ENCODE results near the gene BANF2. TPM values are rescaled to one million over a fixed set of nuclear protein-coding genes. Genes with fewer than 3 reads are reported as not detected.

BANF2 gene
- polyA plus RNA-seq, 1 donor from 2014 or later = not detected

DNA sequence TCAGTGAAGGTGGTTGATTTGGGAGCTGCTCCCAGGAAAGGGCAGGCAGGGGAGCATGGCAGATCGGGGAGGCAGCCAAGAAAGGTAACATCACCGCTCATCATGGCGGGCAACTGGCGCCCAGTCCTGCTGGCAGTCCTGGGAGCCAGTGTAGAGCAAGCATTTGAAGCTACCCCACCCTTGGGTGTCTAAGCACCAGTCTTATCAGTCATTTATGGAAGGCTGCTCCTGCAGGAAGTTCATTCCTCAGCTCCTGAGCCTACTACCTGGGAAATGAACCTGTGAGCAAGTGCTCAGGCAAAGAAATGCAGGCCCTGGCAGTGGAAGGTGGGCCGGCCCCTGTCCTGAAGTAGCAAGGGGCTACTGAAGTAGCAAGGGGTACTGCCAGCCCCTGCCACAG, 41.5 kb downstream of the BANF2 start:
- Histone ChIP-seq H3F3A (ENCODE audit: insufficient read depth, low read length, poor library complexity, severe bottlenecking) (no peaks in the 10 kb centered on the region), H3K9me2 (ENCODE audit: insufficient read depth, low read length) (no peaks in the 10 kb centered on the region), H3K36me3 (ENCODE audit: insufficient read depth, low read length) (no peaks in the 10 kb centered on the region), H3K79me2 (replicated peaks; ENCODE audit: insufficient read depth, low read length) (no peaks in the 10 kb centered on the region), H3K27me3 (ENCODE audit: insufficient read depth, low read depth, low read length) (no peaks in the 10 kb centered on the region), H3K27ac (ENCODE audit: low read length) (no peak overlapping the region), H2AFZ (ENCODE audit: low read depth, low read length) (no peak overlapping the region), H3K9ac (ENCODE audit: low read length) (no peak overlapping the region), H3K9me3 (ENCODE audit: low read length) (no peaks in the 10 kb centered on the region), H3K4me2 (ENCODE audit: low read length) (no peak overlapping the region), H4K20me1 (ENCODE audit: insufficient read depth) (no peaks in the 10 kb centered on the region), H3K4me3 (ENCODE audit: low read length) (no peak overlapping the region)
- TF ChIP-seq, protein P1, sequence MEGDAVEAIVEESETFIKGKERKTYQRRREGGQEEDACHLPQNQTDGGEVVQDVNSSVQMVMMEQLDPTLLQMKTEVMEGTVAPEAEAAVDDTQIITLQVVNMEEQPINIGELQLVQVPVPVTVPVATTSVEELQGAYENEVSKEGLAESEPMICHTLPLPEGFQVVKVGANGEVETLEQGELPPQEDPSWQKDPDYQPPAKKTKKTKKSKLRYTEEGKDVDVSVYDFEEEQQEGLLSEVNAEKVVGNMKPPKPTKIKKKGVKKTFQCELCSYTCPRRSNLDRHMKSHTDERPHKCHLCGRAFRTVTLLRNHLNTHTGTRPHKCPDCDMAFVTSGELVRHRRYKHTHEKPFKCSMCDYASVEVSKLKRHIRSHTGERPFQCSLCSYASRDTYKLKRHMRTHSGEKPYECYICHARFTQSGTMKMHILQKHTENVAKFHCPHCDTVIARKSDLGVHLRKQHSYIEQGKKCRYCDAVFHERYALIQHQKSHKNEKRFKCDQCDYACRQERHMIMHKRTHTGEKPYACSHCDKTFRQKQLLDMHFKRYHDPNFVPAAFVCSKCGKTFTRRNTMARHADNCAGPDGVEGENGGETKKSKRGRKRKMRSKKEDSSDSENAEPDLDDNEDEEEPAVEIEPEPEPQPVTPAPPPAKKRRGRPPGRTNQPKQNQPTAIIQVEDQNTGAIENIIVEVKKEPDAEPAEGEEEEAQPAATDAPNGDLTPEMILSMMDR (IDR thresholded peaks at IDR 0.05; ENCODE audit: poor library complexity, severe bottlenecking) = no peak
- TF ChIP-seq RAD21 (conservative IDR thresholded peaks at IDR 0.05) (no peak), EP300 (conservative IDR thresholded peaks at IDR 0.05; ENCODE audit: poor library complexity, severe bottlenecking) (no peak), EZH2 (IDR thresholded peaks at IDR 0.05; ENCODE audit: borderline replicate concordance, insufficient read depth, low read length, poor library complexity, severe bottlenecking) (no peak), TAF1 (IDR thresholded peaks at IDR 0.05; ENCODE audit: low read depth) (no peak), POLR2AphosphoS5 (IDR thresholded peaks at IDR 0.05) (no peak), SMC3 (conservative IDR thresholded peaks at IDR 0.05; ENCODE audit: poor library complexity) (no peak), MXI1 (conservative IDR thresholded peaks at IDR 0.05; ENCODE audit: poor library complexity, severe bottlenecking) (no peak)
- TF ChIP-seq, protein P2, sequence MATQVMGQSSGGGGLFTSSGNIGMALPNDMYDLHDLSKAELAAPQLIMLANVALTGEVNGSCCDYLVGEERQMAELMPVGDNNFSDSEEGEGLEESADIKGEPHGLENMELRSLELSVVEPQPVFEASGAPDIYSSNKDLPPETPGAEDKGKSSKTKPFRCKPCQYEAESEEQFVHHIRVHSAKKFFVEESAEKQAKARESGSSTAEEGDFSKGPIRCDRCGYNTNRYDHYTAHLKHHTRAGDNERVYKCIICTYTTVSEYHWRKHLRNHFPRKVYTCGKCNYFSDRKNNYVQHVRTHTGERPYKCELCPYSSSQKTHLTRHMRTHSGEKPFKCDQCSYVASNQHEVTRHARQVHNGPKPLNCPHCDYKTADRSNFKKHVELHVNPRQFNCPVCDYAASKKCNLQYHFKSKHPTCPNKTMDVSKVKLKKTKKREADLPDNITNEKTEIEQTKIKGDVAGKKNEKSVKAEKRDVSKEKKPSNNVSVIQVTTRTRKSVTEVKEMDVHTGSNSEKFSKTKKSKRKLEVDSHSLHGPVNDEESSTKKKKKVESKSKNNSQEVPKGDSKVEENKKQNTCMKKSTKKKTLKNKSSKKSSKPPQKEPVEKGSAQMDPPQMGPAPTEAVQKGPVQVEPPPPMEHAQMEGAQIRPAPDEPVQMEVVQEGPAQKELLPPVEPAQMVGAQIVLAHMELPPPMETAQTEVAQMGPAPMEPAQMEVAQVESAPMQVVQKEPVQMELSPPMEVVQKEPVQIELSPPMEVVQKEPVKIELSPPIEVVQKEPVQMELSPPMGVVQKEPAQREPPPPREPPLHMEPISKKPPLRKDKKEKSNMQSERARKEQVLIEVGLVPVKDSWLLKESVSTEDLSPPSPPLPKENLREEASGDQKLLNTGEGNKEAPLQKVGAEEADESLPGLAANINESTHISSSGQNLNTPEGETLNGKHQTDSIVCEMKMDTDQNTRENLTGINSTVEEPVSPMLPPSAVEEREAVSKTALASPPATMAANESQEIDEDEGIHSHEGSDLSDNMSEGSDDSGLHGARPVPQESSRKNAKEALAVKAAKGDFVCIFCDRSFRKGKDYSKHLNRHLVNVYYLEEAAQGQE (IDR thresholded peaks at IDR 0.05; ENCODE audit: borderline replicate concordance) = no peak

DNA sequence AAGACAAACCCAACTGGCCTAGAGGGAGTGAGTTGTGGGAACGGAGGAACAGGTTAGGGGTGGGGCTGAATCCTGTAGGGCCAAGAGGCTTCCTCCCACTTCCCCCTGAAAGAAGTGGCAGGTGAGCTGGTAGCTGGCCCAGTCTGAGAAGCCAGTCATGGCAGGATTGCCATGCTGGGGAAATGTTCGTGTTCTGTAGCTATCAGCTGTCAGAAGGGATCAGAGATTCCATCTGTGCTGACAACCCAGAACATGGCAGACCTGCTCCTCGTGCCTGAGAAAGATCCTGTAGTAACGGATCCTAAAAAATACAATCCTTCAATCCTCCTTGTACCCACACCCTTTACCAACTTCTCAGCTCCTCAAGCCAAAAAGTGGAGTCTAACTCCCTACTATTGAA, 43.0 kb downstream of the BANF2 start:
- no peak overlapping the region for H3K4me2 ChIP-seq (ENCODE audit: low read length)
- no peaks in the 10 kb centered on the region for H3K27me3 ChIP-seq (ENCODE audit: insufficient read depth, low read depth, low read length)
- no peaks in the 10 kb centered on the region for H3K79me2 ChIP-seq (replicated peaks; ENCODE audit: insufficient read depth, low read length)
- no peak for TF ChIP-seq TAF1 (IDR thresholded peaks at IDR 0.05; ENCODE audit: low read depth)
- no peak overlapping the region for H3K27ac ChIP-seq (ENCODE audit: low read length)
- no peaks in the 10 kb centered on the region for H4K20me1 ChIP-seq (ENCODE audit: insufficient read depth)
- H3K9me3 ChIP-seq (ENCODE audit: low read length) = no peaks in the 10 kb centered on the region
- H3K9me2 ChIP-seq (ENCODE audit: insufficient read depth, low read length) = no peaks in the 10 kb centered on the region
- no peak overlapping the region for H3K9ac ChIP-seq (ENCODE audit: low read length)
- H3K4me3 ChIP-seq (ENCODE audit: low read length) = no peak overlapping the region
- H3F3A ChIP-seq (ENCODE audit: insufficient read depth, low read length, poor library complexity, severe bottlenecking) = no peaks in the 10 kb centered on the region
- no peaks in the 10 kb centered on the region for H3K36me3 ChIP-seq (ENCODE audit: insufficient read depth, low read length)
- H2AFZ ChIP-seq (ENCODE audit: low read depth, low read length) = no peak overlapping the region

DNA sequence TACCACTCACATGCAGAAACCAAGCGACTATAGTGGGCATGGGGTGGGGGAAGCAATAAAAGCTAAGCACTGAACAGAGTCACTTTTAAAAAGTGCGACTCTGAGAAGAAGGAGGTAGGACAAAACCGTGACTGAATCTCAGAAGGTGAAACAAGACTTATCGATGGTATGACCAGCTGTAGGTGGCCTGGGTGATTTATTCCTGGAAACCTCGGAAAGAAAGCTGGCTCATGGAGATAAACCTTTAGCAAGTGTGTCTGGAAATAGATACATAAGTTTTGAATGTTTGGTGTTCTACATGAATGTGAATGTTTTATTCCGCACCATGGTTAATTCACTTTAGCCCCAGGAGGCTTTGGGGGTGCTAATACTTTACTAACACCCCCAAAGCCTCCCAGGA, 43.9 kb downstream of the BANF2 start:
- H3K27ac ChIP-seq (ENCODE audit: low read length) = no peak overlapping the region
- H3K4me2 ChIP-seq (ENCODE audit: low read length) = no peak overlapping the region
- H3K9me3 ChIP-seq (ENCODE audit: low read length) = no peaks in the 10 kb centered on the region
- H3K9me2 ChIP-seq (ENCODE audit: insufficient read depth, low read length) = no peaks in the 10 kb centered on the region
- H3F3A ChIP-seq (ENCODE audit: insufficient read depth, low read length, poor library complexity, severe bottlenecking) = no peaks in the 10 kb centered on the region
- no peaks in the 10 kb centered on the region for H3K27me3 ChIP-seq (ENCODE audit: insufficient read depth, low read depth, low read length)
- H3K9ac ChIP-seq (ENCODE audit: low read length) = no peak overlapping the region
- TF ChIP-seq EZH2 (IDR thresholded peaks at IDR 0.05; ENCODE audit: borderline replicate concordance, insufficient read depth, low read length, poor library complexity, severe bottlenecking) = no peak
- TF ChIP-seq POLR2AphosphoS5 (IDR thresholded peaks at IDR 0.05) = no peak
- no peak for TF ChIP-seq TAF1 (IDR thresholded peaks at IDR 0.05; ENCODE audit: low read depth)
- TF ChIP-seq RAD21 (conservative IDR thresholded peaks at IDR 0.05) = no peak
- TF ChIP-seq, protein P1 (IDR thresholded peaks at IDR 0.05; ENCODE audit: poor library complexity, severe bottlenecking) = no peak
- TF ChIP-seq, protein P2 (IDR thresholded peaks at IDR 0.05; ENCODE audit: borderline replicate concordance) = no peak
- TF ChIP-seq MXI1 (conservative IDR thresholded peaks at IDR 0.05; ENCODE audit: poor library complexity, severe bottlenecking) = no peak
- no peak for TF ChIP-seq EP300 (conservative IDR thresholded peaks at IDR 0.05; ENCODE audit: poor library complexity, severe bottlenecking)
- no peak for TF ChIP-seq SMC3 (conservative IDR thresholded peaks at IDR 0.05; ENCODE audit: poor library complexity)
- no peaks in the 10 kb centered on the region for H4K20me1 ChIP-seq (ENCODE audit: insufficient read depth)
- no peaks in the 10 kb centered on the region for H3K36me3 ChIP-seq (ENCODE audit: insufficient read depth, low read length)
- H3K4me3 ChIP-seq (ENCODE audit: low read length) = no peak overlapping the region
- no peaks in the 10 kb centered on the region for H3K79me2 ChIP-seq (replicated peaks; ENCODE audit: insufficient read depth, low read length)
- no peak overlapping the region for H2AFZ ChIP-seq (ENCODE audit: low read depth, low read length)

Measured in neural cell (in vitro differentiated cells).